Right cardiac atrium (tissue), 5 donors: Measurements from ENCODE around the gene CFAP58. TPM values are rescaled to one million over a fixed set of nuclear protein-coding genes. Genes with fewer than 3 reads are reported as not detected.

Experiments
- ATAC-seq, 2 donors: fragments of 200-7000 bp; cut with Tn5 transposase; one replicate each; pipeline versions ENCODE4 v1.8.0 to v1.9.1; 2020; ENCODE audit warnings: moderate library complexity in 2 of 2, mild to moderate bottlenecking in 1 of 2
- DNase-seq, 3 donors: peaks; one replicate each; pipeline ENCODE4 v3.0.0-alpha.2; 2020
- H3K27ac ChIP-seq: one replicate; pipeline ENCODE4 v1.5.1; 2013; ENCODE audit warnings: mild to moderate bottlenecking, low read length, control low read depth, moderate library complexity
- H3K27me3 ChIP-seq: one replicate; pipeline ENCODE4 v1.6.1; 2013; ENCODE audit not compliant: control insufficient read depth, insufficient read depth
- H3K4me1 ChIP-seq: one replicate; pipeline ENCODE4 v1.6.1; 2013; ENCODE audit warnings: low read length; ENCODE audit not compliant: control insufficient read depth, insufficient read depth
- H3K4me3 ChIP-seq: one replicate; pipeline ENCODE4 v1.5.1; 2013; ENCODE audit warnings: low read length, control low read depth
- H3K9me3 ChIP-seq: one replicate; pipeline ENCODE4 v1.6.1; 2013; ENCODE audit warnings: low read length; ENCODE audit not compliant: control insufficient read depth
- WGBS: extraction: QIAGEN DNeasy Blood & Tissue Kit; methylation state at CpG from one replicate; pipeline ENCODE4 v1.1.7; 2013; 5-methylcytosine and 5-hydroxymethylcytosine counted together
- intact Hi-C, 4 donors: fragments of 100-400 bp; cut with DNase I; formaldehyde crosslinking; loops; one replicate each; pipeline versions ENCODE4 v1.11.0 to v1.14.0; 2022 to 2023
- polyA plus RNA-seq: library from polyadenylated mRNA; stranded (reverse); fragments of 200-250 nt; gene quantifications from one replicate; pipeline ENCODE4 v1.2.3, GENCODE V29; 2013
- total RNA-seq, 4 donors: library from RNA; stranded (reverse); fragmentation: NEBNext Ultra II Directional; extraction: Animal tissue kit (Norgen Biotek cat#: 25700); gene quantifications; one replicate each; pipeline ENCODE4 v1.2.1, GENCODE V29; 2021
- donor health status: healthy with polysubstance abuse.
- donor health status: DM: no; HTN: yes; CAD: no.
- donor health status: DM: no; HTN: no; CAD: no.
- donor health status: DM: no; HTN: yes; CAD: no; lungs with severe emphysema.
- donor health status: DM: yes; HTN: yes; CAD: no.

The CFAP58 gene
- total and polyA plus RNA-seq, 5 donors, result 2.9 to 5.4 (median 3.0) TPM

GRCh38 chr10:104440221-104440620 is 86.6 kb downstream of the CFAP58 start:
- intact Hi-C loops, result no loop called here

GRCh38 chr10:104441329-104442000 is 87.8 kb downstream of the CFAP58 start:
- Histone ChIP-seq H3K27me3 (no peaks in the 10 kb centered on the region), H3K9me3 (no peaks in the 10 kb centered on the region), H3K4me1 (no peaks in the 10 kb centered on the region), H3K4me3 (no peak overlapping the region), H3K27ac (no peak overlapping the region)
- DNase-seq (no peak), ATAC-seq (peak in 1 of 2 donors; percentile 53)
- 33% methylated on average over 5 of the region's 5 CpGs for WGBS
- intact Hi-C loops, result no loop called here

More at GRCh38 chr10:104440221-104440620, 86.6 kb downstream of the CFAP58 start:
- WGBS, result 92% methylated on average over 2 of the region's 2 CpGs
- Histone ChIP-seq H3K27me3 (no peaks in the 10 kb centered on the region), H3K27ac (no peak overlapping the region), H3K4me1 (no peaks in the 10 kb centered on the region), H3K4me3 (no peak overlapping the region), H3K9me3 (no peaks in the 10 kb centered on the region)
- DNase-seq (no peak), ATAC-seq (no peak)

- intact Hi-C loops, result no loop called here
- Histone ChIP-seq H3K4me3 (no peak overlapping the region), H3K9me3 (no peaks in the 10 kb centered on the region), H3K27ac (no peak overlapping the region), H3K27me3 (no peaks in the 10 kb centered on the region), H3K4me1 (peaks cover 2% of the 10 kb centered on the region)
- 92% methylated on average over 1 of the region's 1 CpG for WGBS
- ATAC-seq, result no peak
- no peak for DNase-seq
Observed at GRCh38 chr10:104445359-104445758, 91.7 kb downstream of the CFAP58 start.

- peaks cover 2% of the 10 kb centered on the region for H3K4me1 ChIP-seq
- ATAC-seq (no peak), DNase-seq (no peak)
- no peaks in the 10 kb centered on the region for H3K9me3 ChIP-seq
- no peaks in the 10 kb centered on the region for H3K27me3 ChIP-seq
- no peak overlapping the region for H3K27ac ChIP-seq
- 31% methylated on average over 1 of the region's 1 CpG for WGBS
- no peak overlapping the region for H3K4me3 ChIP-seq
- intact Hi-C loops, result no loop called here
Observed at GRCh38 chr10:104446151-104446550, 92.5 kb downstream of the CFAP58 start.

- H3K9me3 ChIP-seq, result no peaks in the 10 kb centered on the region
- intact Hi-C loops, result no loop called here
- H3K27me3 ChIP-seq, result no peaks in the 10 kb centered on the region
- 38% methylated on average over 1 of the region's 1 CpG for WGBS
- no peak overlapping the region for H3K4me3 ChIP-seq
- peaks cover 2% of the 10 kb centered on the region for H3K4me1 ChIP-seq
- no peak overlapping the region for H3K27ac ChIP-seq
- DNase-seq (no peak), ATAC-seq (no peak)
Observed at GRCh38 chr10:104447331-104447730, 93.7 kb downstream of the CFAP58 start.

GRCh38 chr10:104447906-104448305 is 94.3 kb downstream of the CFAP58 start:
- Histone ChIP-seq H3K4me1 (peaks cover 2% of the 10 kb centered on the region), H3K27ac (no peak overlapping the region), H3K4me3 (no peak overlapping the region), H3K27me3 (no peaks in the 10 kb centered on the region), H3K9me3 (no peaks in the 10 kb centered on the region)
- intact Hi-C loops, result no loop called here
- DNase-seq (no peak), ATAC-seq (no peak)
- 78% methylated on average over 3 of the region's 3 CpGs for WGBS

- Histone ChIP-seq H3K27ac (no peak overlapping the region), H3K4me3 (no peak overlapping the region), H3K4me1 (peaks cover 2% of the 10 kb centered on the region), H3K9me3 (no peaks in the 10 kb centered on the region), H3K27me3 (no peaks in the 10 kb centered on the region)
- WGBS, result 76% methylated on average over 3 of the region's 3 CpGs
- DNase-seq (no peak), ATAC-seq (no peak)
- intact Hi-C loops, result no loop called here
Observed at GRCh38 chr10:104449391-104449790, 95.8 kb downstream of the CFAP58 start.

GRCh38 chr10:104450490-104450889 is 96.9 kb downstream of the CFAP58 start:
- DNase-seq, result no peak
- no peak overlapping the region for H3K27ac ChIP-seq
- no peaks in the 10 kb centered on the region for H3K9me3 ChIP-seq
- peaks cover 2% of the 10 kb centered on the region for H3K4me1 ChIP-seq
- ATAC-seq, result no peak
- intact Hi-C loops, result no loop called here
- no peaks in the 10 kb centered on the region for H3K27me3 ChIP-seq
- H3K4me3 ChIP-seq, result no peak overlapping the region

GRCh38 chr10:104450954-104451353 is 97.3 kb downstream of the CFAP58 start:
- Histone ChIP-seq H3K27me3 (no peaks in the 10 kb centered on the region), H3K4me1 (peaks cover 2% of the 10 kb centered on the region), H3K4me3 (no peak overlapping the region), H3K27ac (no peak overlapping the region), H3K9me3 (no peaks in the 10 kb centered on the region)
- DNase-seq (no peak), ATAC-seq (no peak)
- intact Hi-C loops, result no loop called here
- 81% methylated on average over 5 of the region's 5 CpGs for WGBS

- no peak for DNase-seq
- 60% methylated on average over 3 of the region's 3 CpGs for WGBS
Observed at GRCh38 chr10:104452977-104453376, 99.3 kb downstream of the CFAP58 start.

GRCh38 chr10:104456802-104457542 is 103.3 kb downstream of the CFAP58 start:
- WGBS, result 32% methylated on average over 8 of the region's 8 CpGs
- intact Hi-C loops, result no loop called here
- H3K27me3 ChIP-seq, result no peaks in the 10 kb centered on the region
- no peak overlapping the region for H3K27ac ChIP-seq
- peak; percentile 31 to 45 for ATAC-seq
- H3K4me1 ChIP-seq, result no peaks in the 10 kb centered on the region
- DNase-seq, result no peak
- no peak overlapping the region for H3K4me3 ChIP-seq
- no peaks in the 10 kb centered on the region for H3K9me3 ChIP-seq

More at GRCh38 chr10:104452977-104453376, 99.3 kb downstream of the CFAP58 start:
- H3K4me1 ChIP-seq, result no peaks in the 10 kb centered on the region
- intact Hi-C loops, result no loop called here
- no peaks in the 10 kb centered on the region for H3K27me3 ChIP-seq
- no peaks in the 10 kb centered on the region for H3K9me3 ChIP-seq
- no peak overlapping the region for H3K4me3 ChIP-seq
- ATAC-seq, result no peak
- no peak overlapping the region for H3K27ac ChIP-seq
